Measurements from ENCODE around the gene ZFYVE27. TPM values are rescaled to one million over a fixed set of nuclear protein-coding genes. Genes with fewer than 3 reads are reported as not detected.
A peak's percentile ranks its signal among the peaks of the same experiment; 100 is the strongest.

The ZFYVE27 gene
- total RNA-seq, 4 donors from 2014 or later: 17.9 to 27.1 (median 20.7) TPM

DNA sequence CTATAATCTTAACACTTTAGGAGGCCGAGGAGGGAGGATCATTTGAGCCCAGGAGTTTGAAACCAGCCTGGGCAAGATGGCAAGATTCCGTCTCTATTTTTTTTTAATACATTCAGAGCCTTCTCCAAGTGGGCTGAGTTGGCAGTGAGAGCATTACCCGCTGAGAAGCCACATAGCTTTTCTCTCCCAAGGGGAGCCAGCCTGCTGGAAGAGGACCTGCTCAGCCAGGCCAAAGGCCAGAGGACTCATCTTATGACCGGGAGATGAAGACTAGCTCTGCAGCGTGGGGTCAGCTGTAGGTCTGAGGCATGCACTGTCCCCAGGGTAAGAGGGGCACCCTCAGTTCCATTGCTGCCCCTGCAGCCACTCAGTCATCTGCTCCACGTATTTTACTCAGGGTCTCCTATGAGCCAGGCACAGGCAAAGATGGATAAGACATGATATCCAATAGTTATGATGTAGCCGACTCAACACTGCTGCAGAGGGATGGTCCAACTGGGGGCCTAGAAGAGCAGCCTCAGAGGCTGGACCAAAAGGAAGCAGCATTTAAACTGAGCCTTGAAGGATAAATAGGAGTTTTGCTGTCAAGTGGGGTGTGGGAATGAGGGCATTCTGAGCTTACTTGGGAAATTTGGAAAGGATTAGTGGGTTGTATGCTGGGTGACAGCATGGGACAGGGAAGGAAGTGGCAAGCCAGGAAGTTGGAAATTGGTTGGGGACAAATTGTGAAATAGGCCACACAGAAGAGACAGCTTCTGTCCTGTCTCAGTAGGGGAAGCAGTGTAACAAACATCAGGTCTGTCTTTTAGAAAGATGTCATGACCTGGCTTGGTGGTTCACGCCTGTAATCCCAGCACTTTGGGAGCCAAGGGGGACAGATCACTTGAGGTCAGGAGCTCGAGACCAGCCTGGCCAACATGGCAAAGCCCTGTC, 25.0 kb upstream of the ZFYVE27 start:
- TF ChIP-seq, protein P1, sequence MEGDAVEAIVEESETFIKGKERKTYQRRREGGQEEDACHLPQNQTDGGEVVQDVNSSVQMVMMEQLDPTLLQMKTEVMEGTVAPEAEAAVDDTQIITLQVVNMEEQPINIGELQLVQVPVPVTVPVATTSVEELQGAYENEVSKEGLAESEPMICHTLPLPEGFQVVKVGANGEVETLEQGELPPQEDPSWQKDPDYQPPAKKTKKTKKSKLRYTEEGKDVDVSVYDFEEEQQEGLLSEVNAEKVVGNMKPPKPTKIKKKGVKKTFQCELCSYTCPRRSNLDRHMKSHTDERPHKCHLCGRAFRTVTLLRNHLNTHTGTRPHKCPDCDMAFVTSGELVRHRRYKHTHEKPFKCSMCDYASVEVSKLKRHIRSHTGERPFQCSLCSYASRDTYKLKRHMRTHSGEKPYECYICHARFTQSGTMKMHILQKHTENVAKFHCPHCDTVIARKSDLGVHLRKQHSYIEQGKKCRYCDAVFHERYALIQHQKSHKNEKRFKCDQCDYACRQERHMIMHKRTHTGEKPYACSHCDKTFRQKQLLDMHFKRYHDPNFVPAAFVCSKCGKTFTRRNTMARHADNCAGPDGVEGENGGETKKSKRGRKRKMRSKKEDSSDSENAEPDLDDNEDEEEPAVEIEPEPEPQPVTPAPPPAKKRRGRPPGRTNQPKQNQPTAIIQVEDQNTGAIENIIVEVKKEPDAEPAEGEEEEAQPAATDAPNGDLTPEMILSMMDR (IDR thresholded peaks at IDR 0.05): no peak
- DNase-seq (ENCODE audit: low spot score) (no peak), ATAC-seq (ENCODE audit: low FRiP score) (no peak)

DNA sequence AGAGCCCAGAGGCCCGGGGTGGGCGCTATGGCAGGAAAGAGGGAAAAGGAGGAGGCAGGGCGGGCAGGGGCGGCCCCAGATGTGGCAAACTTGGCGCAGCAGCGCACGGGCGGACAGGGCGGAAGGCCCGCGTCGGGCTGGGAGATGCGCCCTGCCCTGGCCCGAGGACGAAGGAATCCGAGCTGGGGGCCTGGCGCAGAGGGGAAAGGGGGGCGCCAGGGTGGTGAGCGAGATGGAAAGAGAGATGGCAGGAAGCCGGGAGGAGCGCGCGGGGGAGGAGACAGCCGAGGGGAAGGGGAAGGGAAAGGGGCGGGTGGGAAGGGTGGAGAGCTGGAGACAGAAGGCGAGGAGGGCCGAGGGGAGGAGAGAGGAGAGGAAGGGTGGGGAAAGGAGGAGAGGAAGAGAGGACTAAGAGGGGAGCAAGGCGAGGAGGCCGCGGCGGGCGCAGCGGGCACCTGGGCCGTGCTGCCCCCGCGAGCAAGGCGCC, 23.5 kb upstream of the ZFYVE27 start, which contains the start of gene MARVELD1:
Gene MARVELD1 (plus strand): TSS at position 392 of the 487 bp plus-strand sequence. CDS start 147 bp downstream, outside the sequence.
- peak; percentile 11 for ATAC-seq (ENCODE audit: low FRiP score)
- DNase-seq (ENCODE audit: low spot score): no peak

DNA sequence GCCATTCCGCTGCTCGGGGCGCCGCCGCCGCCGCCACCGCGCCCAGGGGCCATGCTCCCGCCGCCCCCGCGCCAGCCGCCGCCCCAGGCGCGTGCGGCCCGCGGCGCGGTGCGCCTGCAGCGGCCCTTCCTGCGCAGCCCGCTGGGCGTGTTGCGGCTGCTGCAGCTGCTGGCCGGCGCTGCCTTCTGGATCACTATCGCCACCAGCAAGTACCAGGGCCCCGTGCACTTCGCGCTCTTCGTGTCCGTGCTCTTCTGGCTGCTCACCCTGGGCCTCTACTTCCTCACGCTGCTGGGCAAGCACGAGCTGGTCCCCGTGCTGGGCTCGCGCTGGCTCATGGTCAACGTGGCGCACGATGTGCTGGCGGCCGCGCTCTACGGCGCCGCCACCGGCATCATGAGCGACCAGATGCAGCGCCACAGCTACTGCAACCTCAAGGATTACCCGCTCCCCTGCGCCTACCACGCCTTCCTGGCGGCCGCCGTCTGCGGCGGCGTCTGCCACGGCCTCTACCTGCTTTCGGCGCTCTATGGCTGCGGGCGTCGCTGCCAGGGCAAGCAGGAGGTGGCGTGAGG, 23.0 kb upstream of the ZFYVE27 start:
- peak; percentile 41 for ATAC-seq (ENCODE audit: low FRiP score)
- TF ChIP-seq, protein P1 (IDR thresholded peaks at IDR 0.05): no peak
- no peak for DNase-seq (ENCODE audit: low spot score)

More for the DNA sequence above, 23.5 kb upstream of the ZFYVE27 start, which contains the start of gene MARVELD1:
- TF ChIP-seq, protein P1 (IDR thresholded peaks at IDR 0.05): no peak

DNA sequence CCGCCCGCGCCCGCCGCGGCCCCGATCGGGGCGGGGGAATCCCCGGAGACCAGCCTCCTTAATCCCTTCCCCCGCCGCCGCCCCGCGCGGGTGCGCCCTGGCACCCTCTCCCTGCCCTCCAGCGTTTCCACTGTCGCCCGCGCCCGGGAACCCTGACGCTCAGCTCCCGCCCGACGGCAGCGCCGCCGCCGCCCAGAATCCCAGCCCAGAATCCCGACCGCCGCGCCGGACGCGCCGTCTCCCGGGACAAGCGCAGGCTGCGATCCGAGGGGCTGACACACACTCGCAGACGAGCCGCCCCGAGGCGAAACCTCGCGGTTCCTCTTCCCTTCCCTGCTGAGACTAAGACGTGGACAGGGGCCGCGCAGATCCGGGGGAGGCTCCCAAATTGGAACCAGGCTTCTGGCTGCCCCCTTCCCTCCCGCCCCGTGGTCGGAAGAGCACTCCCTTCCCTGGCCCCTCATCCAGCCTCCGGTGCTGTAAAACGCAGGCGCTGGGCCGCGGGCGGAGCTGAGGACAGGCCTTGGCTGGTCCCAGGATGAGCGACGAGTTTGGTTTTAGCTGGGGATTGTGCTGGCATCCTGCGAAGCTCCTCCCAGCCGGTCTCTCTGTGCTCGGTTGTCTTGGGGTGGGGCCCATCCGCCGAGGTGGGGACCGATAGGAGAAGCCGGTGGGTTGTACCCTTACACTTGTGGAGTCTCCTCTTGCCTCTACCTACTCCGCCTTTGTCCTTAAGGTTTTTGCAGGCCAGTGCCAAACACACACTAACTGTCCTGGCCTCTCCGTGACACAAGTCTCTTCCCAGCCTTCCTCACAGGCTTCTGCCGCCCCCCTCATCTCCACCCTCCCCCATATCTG, 22.3 kb upstream of the ZFYVE27 start:
- ATAC-seq (ENCODE audit: low FRiP score): peak; percentile 39
- no peak for DNase-seq (ENCODE audit: low spot score)
- TF ChIP-seq, protein P1 (IDR thresholded peaks at IDR 0.05): no peak

DNA sequence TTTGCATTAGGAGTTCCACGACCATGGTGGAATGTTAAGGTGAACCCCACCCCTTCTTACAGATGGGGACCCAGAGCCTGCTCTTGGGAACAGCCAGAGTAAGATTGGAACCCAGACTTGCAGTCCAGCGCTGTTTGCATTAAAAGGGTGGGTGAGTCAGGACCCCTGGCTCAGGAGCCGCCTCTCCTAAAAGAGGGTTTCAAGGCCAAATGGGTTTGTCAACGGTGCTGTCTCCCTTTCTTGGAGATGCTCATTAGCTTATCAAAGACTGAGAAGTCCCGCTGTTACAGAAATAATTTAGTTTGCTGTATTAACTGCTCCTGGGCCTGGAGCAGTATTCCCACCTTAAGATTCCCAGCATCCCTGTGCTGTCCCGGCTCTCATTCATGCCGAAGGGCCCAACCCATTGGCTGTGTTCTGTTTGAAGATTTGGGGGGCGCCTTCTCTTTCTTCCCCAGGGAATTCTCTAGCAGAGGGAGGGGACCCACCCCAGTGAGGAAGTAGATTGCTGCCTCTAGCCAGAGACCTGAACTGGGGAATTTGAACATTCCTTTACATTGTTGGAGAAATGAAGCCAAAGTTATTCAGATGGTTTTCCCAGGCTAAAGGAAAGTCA, 21.6 kb upstream of the ZFYVE27 start:
- TF ChIP-seq, protein P1 (IDR thresholded peaks at IDR 0.05): no peak
- DNase-seq (ENCODE audit: low spot score) (no peak), ATAC-seq (ENCODE audit: low FRiP score) (no peak)

DNA sequence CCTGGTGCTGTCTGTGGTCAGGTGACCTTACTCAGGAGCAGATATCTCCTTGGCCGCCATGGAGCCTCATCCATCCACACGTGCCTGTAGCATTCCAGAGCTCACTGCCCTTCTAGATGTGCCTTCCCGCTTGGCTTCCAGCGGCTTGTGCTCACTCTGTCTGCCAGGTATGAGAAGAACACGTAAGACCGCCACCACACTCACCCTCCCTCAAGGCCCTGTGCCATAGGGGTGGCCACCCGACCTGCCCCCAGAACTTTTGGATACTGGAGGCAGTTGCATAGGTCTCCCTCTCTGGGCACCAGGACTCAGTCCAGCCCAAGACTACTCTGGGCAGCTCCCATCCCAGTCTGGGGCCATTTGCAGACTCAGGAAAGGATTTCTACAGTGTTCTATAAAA, 19.3 kb upstream of the ZFYVE27 start:
- ATAC-seq (ENCODE audit: low FRiP score) (no peak), DNase-seq (ENCODE audit: low spot score) (no peak)
- TF ChIP-seq, protein P1 (IDR thresholded peaks at IDR 0.05): no peak

All from omental fat pad (tissue), 4 donors.